HepG2 (cell line): ENCODE results near the gene P2RX1. TPM values are rescaled to one million over a fixed set of nuclear protein-coding genes. Genes with fewer than 3 reads are reported as not detected.
A peak's percentile ranks its signal among the peaks of the same experiment; 100 is the strongest.

ENCODE experiments used
- ATAC-seq: fragments of 200-7000 bp; cut with Tn5 transposase; 3 replicates; pipeline ENCODE4 v1.9.1; 2020; ENCODE audit warnings: mild to moderate bottlenecking, moderate library complexity
- BruUV-seq: library from RNA; stranded (reverse); fragments of 400-500 nt; replicated peaks from 2 replicates; lab custom pipeline; 2021; lab: Mats Ljungman, UMichigan
- CTCF ChIA-PET: fragments of 300-600 bp; formaldehyde crosslinking; extraction: SDS; loops from one replicate; lab custom pipeline; 2021; ENCODE audit warnings: low total read pairs, inconsistent platforms, low intra/inter-chr PET ratio; lab: Yijun Ruan, JAX
- POLR2A ChIA-PET: fragments of 350-600 bp; sonication (Branson Sonifier 250); formaldehyde crosslinking; loops from one replicate; lab custom pipeline; 2020; ENCODE audit warnings: antibody characterized with exemption, inconsistent platforms; lab: Yijun Ruan, JAX
- DNase-seq: peaks from one replicate; pipeline ENCODE4 v3.0.0-alpha.2; 2015; ENCODE audit warnings: low spot score
- FAIRE-seq: peaks from 3 replicates; lab custom pipeline; 2011; peaks lifted over from hg19 to GRCh38; lab: Jason Lieb, UNC
- H2AFZ ChIP-seq: one replicate; pipeline ENCODE4 v1.6.1; 2011; ENCODE audit warnings: low read length, inconsistent platforms
- H3K27ac ChIP-seq: fragments of 300-600 bp; 3 replicates; pipeline ENCODE4 v1.8.0; 2011; ENCODE audit warnings: mixed run types, mild to moderate bottlenecking, mixed read lengths, low read length, inconsistent platforms; ENCODE audit not compliant: insufficient read depth; ENCODE audit errors: extremely low read length
- H3K27me3 ChIP-seq, 2 experiments: fragments of 200-600 bp in 1 of 2; 2 replicates in 1 of 2; 3 replicates in 1 of 2; pipeline versions ENCODE4 v1.6.0 to v1.8.0; 2011; ENCODE audit warnings: low read length in 2 of 2, mild to moderate bottlenecking in 2 of 2, moderate library complexity in 2 of 2, inconsistent platforms in 1 of 2; ENCODE audit not compliant: insufficient read depth in 2 of 2, control insufficient read depth in 1 of 2
- H3K36me3 ChIP-seq, 2 experiments: fragments of 200-600 bp in 1 of 2; replicated peaks in 1 of 2; 2 replicates in 1 of 2; 3 replicates in 1 of 2; pipeline versions ENCODE4 v1.5.1 to v1.8.0; 2011; ENCODE audit warnings: low read length in 2 of 2, inconsistent platforms in 1 of 2; ENCODE audit not compliant: insufficient read depth in 2 of 2, control insufficient read depth in 1 of 2
- H3K4me1 ChIP-seq: 2 replicates; pipeline ENCODE4 v1.5.1; 2012; ENCODE audit warnings: low read length, inconsistent platforms; ENCODE audit not compliant: insufficient read depth
- H3K4me2 ChIP-seq: 2 replicates; pipeline ENCODE4 v1.6.0; 2011; ENCODE audit warnings: low read depth, low read length, inconsistent platforms
- H3K4me3 ChIP-seq, 3 experiments: fragments of 200-600 bp in 1 of 3; sonication (generic), shearing (Covaris generic) in 1 of 3; replicated peaks in 1 of 3; 2 replicates each; pipeline ENCODE4 v1.5.1; 2011 to 2016; ENCODE audit warnings: low read length in 3 of 3, inconsistent platforms in 2 of 3, low read depth in 2 of 3, mild to moderate bottlenecking in 2 of 3, control low read depth in 1 of 3, mixed read lengths in 1 of 3; ENCODE audit not compliant: insufficient read depth in 1 of 3
- H3K79me2 ChIP-seq: one replicate; pipeline ENCODE4 v1.6.1; 2011; ENCODE audit warnings: low read length, inconsistent platforms; ENCODE audit not compliant: insufficient read depth
- H3K9ac ChIP-seq: 2 replicates; pipeline ENCODE4 v1.6.0; 2011; ENCODE audit warnings: mild to moderate bottlenecking, low read depth, low read length, inconsistent platforms; ENCODE audit not compliant: insufficient read depth
- H3K9me3 ChIP-seq: 2 replicates; pipeline ENCODE4 v1.5.1; 2012; ENCODE audit warnings: mild to moderate bottlenecking, low read length
- H4K20me1 ChIP-seq: 2 replicates; pipeline ENCODE4 v1.6.0; 2011; ENCODE audit warnings: inconsistent platforms, mild to moderate bottlenecking, low read length, moderate library complexity; ENCODE audit not compliant: insufficient read depth
- EZH2 ChIP-seq: conservative IDR thresholded peaks from 2 replicates; pipeline ENCODE4 v1.6.1; 2012; ENCODE audit warnings: mild to moderate bottlenecking, low read depth, low read length, moderate library complexity
- FOXM1 ChIP-seq: sonication (generic); formaldehyde crosslinking; IDR thresholded peaks from 2 replicates; pipeline ENCODE4 v1.5.0; 2020; ENCODE audit warnings: missing genetic modification reagents
- SALL1 ChIP-seq: sonication (generic); formaldehyde crosslinking; IDR thresholded peaks from 2 replicates; pipeline ENCODE4 v1.8.0; 2022; ENCODE audit warnings: mild to moderate bottlenecking, missing genetic modification reagents
- SMC3 ChIP-seq: IDR thresholded peaks from 2 replicates; pipeline ENCODE4 v1.6.1; 2011; ENCODE audit warnings: low read length, improper control_type of control experiment
- ZNF317 ChIP-seq: sonication (generic); formaldehyde crosslinking; IDR thresholded peaks from 2 replicates; pipeline ENCODE4 v1.5.0; 2020; ENCODE audit warnings: mild to moderate bottlenecking, missing genetic modification reagents
- WGBS: methylation state at CpG from one replicate; pipeline ENCODE4 v1.1.6; 2017; ENCODE audit warnings: low lambda C conversion rate; 5-methylcytosine and 5-hydroxymethylcytosine counted together
- in situ Hi-C: cut with HindIII; loops from 2 replicates; pipeline ENCODE4 v1.10.0; 2017; ENCODE audit warnings: low pct_unique_long_range_greater_than_20kb; ENCODE audit not compliant: extremely low pct_ligation_motif_present
- intact Hi-C: fragments of 100-400 bp; cut with micrococcal nuclease; formaldehyde crosslinking; loops from one replicate; pipeline ENCODE4 v1.10.0; 2022; ENCODE audit not compliant: unreplicated experiment
- polyA plus RNA-seq, 8 experiments: library from polyadenylated mRNA; depleted of rRNA in 3 of 8; stranded (reverse) in 7 of 8; unstranded in 1 of 8; fragments of >200 nt; fragmentation: Illumina TruSeq in 4 of 8; extraction: Trizol in 4 of 8; gene quantifications; 2 replicates each; pipeline versions ENCODE4 v1.2.1 to v1.2.3, GENCODE V29; 2011 to 2016; ENCODE audit warnings: low read depth in 4 of 8, missing spikeins in 1 of 8, mixed read lengths in 1 of 8; ENCODE audit not compliant: insufficient read depth in 1 of 8
- total RNA-seq, 5 experiments: library from RNA; depleted of rRNA; stranded (reverse); fragments of >200 nt; fragmentation: Illumina TruSeq; extraction: Trizol; gene quantifications; 2 replicates each; pipeline ENCODE4 v1.2.3, GENCODE V29; 2016; ENCODE audit warnings: low read depth in 1 of 5
- TF ChIP-seq, protein P1 (sequence below): sonication (generic); formaldehyde crosslinking; IDR thresholded peaks from 2 replicates; pipeline ENCODE4 v1.5.1; 2020; ENCODE audit warnings: mild to moderate bottlenecking, missing genetic modification reagents, moderate library complexity
- TF ChIP-seq, protein P2 (sequence below): sonication (generic); formaldehyde crosslinking; IDR thresholded peaks from 2 replicates; pipeline ENCODE4 v1.5.1; 2020; ENCODE audit warnings: mild to moderate bottlenecking, missing genetic modification reagents, moderate library complexity
- TF ChIP-seq, protein P3 (sequence below): sonication (generic); formaldehyde crosslinking; conservative IDR thresholded peaks from 2 replicates; pipeline ENCODE4 v1.4.0; 2020; ENCODE audit warnings: missing genetic modification reagents
- TF ChIP-seq, protein P4 (sequence below): sonication (generic); formaldehyde crosslinking; IDR thresholded peaks from 2 replicates; pipeline ENCODE4 v1.5.1; 2020; ENCODE audit warnings: mild to moderate bottlenecking, missing genetic modification reagents

Gene P2RX1
- total and polyA plus RNA-seq, 2 of the 13 experiments (the other 11 are each of a cell fraction or from before 2014, with no cell fraction given) = 0.04 to 0.50 TPM

DNA sequence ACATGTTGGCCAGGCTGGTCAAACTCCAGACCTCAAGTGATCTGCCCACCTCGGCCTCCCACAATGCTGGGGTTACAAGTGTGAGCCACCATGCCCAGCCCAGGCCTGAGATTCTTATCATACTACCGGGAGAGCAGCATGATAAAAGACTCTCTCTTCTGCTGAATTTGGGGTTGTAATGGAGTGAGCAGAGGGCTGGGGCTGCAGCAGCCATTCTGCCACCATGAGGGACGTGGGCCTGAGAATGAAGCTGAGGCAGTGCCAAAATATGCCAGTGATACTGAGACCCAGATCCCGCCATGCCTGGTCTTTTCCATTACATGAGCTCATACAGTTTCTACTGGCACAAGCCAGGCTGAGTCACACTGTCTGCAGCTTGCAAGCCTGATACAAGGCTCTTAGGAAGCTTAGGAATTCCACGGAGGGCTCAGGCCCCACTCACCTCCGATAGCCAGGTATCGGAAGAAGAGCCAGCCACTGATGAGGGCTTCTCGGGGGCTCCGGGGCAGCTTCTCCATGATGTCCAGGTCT, 19.6 kb upstream of the P2RX1 start (continued):
- TF ChIP-seq, protein P1, sequence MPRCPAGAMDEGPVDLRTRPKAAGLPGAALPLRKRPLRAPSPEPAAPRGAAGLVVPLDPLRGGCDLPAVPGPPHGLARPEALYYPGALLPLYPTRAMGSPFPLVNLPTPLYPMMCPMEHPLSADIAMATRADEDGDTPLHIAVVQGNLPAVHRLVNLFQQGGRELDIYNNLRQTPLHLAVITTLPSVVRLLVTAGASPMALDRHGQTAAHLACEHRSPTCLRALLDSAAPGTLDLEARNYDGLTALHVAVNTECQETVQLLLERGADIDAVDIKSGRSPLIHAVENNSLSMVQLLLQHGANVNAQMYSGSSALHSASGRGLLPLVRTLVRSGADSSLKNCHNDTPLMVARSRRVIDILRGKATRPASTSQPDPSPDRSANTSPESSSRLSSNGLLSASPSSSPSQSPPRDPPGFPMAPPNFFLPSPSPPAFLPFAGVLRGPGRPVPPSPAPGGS (CRISPR knock-in tag) = no peak
- TF ChIP-seq FOXM1 (CRISPR knock-in tag) = no peak

DNA sequence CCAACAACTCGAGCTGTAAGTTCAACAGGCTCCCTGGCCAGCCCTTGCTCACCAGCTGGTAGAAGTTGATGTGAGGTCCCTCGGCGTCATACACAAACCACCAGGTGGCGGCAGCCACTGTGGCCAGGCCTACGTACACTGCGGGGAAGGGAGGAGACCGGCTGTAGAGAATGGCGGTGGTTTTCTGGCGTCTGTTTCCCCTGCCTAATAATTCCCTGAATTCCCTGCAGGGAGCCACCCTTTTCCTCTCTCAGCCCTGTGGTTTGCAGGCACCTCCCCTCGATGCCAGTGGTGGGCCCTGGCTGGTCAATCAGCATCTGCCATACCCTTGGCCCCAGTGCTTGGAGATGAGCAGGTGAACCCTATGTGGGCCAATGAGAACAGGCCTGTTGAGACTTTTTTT, 18.9 kb upstream of the P2RX1 start:
- peak overlapping the region; percentile 52 for H3K4me2 ChIP-seq
- peak; percentile 72 for FAIRE-seq
- no peaks in the 10 kb centered on the region for H3K9me3 ChIP-seq
- intact Hi-C loops (loop anchor here (1.0 kb wide), 2 partner anchors 69 to 138 kb away; no protein-coding TSS in a partner anchor), in situ Hi-C loops (loop anchor here (5.0 kb wide), 1 partner anchor 67 kb away; no protein-coding TSS in a partner anchor)
- ATAC-seq = peak; percentile 97
- H3K27ac ChIP-seq = no peak overlapping the region
- H3K4me1 ChIP-seq = peaks cover 29% of the 10 kb centered on the region
- H3K79me2 ChIP-seq = no peaks in the 10 kb centered on the region
- H3K4me3 ChIP-seq = no peak overlapping the region
- no peaks in the 10 kb centered on the region; a peak in 1 of 5 replicates for H3K27me3 ChIP-seq
- BruUV-seq = no TSS peak
- 0% methylated on average over 5 of the region's 10 CpGs for WGBS
- H4K20me1 ChIP-seq = no peaks in the 10 kb centered on the region
- H3K9ac ChIP-seq = no peak overlapping the region
- H3K36me3 ChIP-seq = no peaks in the 10 kb centered on the region
- H2AFZ ChIP-seq = no peak overlapping the region
- DNase-seq = peak; percentile 73
- POLR2A ChIA-PET = interaction anchor here (0.7 to 1.1 kb wide), 2 partner anchors 32 to 69 kb away, joined by 3 to 5 read pairs; no protein-coding TSS in a partner anchor
- CTCF ChIA-PET = interaction anchor here (0.8 to 3.2 kb wide), 3 partner anchors 70 to 140 kb away, joined by 4 to 37 read pairs (median 9); no protein-coding TSS in a partner anchor
- TF ChIP-seq, protein P2, sequence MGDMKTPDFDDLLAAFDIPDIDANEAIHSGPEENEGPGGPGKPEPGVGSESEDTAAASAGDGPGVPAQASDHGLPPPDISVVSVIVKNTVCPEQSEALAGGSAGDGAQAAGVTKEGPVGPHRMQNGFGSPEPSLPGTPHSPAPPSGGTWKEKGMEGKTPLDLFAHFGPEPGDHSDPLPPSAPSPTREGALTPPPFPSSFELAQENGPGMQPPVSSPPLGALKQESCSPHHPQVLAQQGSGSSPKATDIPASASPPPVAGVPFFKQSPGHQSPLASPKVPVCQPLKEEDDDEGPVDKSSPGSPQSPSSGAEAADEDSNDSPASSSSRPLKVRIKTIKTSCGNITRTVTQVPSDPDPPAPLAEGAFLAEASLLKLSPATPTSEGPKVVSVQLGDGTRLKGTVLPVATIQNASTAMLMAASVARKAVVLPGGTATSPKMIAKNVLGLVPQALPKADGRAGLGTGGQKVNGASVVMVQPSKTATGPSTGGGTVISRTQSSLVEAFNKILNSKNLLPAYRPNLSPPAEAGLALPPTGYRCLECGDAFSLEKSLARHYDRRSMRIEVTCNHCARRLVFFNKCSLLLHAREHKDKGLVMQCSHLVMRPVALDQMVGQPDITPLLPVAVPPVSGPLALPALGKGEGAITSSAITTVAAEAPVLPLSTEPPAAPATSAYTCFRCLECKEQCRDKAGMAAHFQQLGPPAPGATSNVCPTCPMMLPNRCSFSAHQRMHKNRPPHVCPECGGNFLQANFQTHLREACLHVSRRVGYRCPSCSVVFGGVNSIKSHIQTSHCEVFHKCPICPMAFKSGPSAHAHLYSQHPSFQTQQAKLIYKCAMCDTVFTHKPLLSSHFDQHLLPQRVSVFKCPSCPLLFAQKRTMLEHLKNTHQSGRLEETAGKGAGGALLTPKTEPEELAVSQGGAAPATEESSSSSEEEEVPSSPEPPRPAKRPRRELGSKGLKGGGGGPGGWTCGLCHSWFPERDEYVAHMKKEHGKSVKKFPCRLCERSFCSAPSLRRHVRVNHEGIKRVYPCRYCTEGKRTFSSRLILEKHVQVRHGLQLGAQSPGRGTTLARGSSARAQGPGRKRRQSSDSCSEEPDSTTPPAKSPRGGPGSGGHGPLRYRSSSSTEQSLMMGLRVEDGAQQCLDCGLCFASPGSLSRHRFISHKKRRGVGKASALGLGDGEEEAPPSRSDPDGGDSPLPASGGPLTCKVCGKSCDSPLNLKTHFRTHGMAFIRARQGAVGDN (CRISPR knock-in tag) = peak; percentile 72
- no peak for TF ChIP-seq EZH2
- peak; percentile 60 for TF ChIP-seq SALL1 (CRISPR knock-in tag)
- TF ChIP-seq, protein P3, sequence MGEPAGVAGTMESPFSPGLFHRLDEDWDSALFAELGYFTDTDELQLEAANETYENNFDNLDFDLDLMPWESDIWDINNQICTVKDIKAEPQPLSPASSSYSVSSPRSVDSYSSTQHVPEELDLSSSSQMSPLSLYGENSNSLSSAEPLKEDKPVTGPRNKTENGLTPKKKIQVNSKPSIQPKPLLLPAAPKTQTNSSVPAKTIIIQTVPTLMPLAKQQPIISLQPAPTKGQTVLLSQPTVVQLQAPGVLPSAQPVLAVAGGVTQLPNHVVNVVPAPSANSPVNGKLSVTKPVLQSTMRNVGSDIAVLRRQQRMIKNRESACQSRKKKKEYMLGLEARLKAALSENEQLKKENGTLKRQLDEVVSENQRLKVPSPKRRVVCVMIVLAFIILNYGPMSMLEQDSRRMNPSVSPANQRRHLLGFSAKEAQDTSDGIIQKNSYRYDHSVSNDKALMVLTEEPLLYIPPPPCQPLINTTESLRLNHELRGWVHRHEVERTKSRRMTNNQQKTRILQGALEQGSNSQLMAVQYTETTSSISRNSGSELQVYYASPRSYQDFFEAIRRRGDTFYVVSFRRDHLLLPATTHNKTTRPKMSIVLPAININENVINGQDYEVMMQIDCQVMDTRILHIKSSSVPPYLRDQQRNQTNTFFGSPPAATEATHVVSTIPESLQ (CRISPR knock-in tag) = no peak
- TF ChIP-seq SMC3 = peak; percentile 85
- 0 out of 2 replicates have a peak, but pooled peaks have one; percentile 43 for TF ChIP-seq ZNF317 (CRISPR knock-in tag)
- TF ChIP-seq, protein P4, sequence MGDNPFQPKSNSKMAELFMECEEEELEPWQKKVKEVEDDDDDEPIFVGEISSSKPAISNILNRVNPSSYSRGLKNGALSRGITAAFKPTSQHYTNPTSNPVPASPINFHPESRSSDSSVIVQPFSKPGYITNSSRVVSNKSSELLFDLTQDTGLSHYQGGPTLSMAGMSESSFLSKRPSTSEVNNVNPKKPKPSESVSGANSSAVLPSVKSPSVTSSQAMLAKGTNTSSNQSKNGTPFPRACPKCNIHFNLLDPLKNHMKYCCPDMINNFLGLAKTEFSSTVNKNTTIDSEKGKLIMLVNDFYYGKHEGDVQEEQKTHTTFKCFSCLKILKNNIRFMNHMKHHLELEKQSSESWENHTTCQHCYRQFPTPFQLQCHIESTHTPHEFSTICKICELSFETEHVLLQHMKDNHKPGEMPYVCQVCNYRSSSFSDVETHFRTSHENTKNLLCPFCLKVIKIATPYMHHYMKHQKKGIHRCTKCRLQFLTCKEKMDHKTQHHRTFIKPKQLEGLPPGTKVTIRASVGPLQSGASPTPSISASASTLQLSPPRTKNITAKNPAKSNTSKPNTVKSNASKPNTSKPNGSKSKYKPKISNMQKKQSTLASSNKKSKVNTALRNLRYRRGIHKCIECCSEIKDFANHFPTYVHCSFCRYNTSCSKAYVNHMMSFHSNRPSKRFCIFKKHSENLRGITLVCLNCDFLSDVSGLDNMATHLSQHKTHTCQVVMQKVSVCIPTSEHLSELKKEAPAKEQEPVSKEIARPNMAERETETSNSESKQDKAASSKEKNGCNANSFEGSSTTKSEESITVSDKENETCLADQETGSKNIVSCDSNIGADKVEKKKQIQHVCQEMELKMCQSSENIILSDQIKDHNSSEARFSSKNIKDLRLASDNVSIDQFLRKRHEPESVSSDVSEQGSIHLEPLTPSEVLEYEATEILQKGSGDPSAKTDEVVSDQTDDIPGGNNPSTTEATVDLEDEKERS = no peak
